B cell (primary cell): ENCODE measurements around the gene TTC39B. TPM values are rescaled to one million over a fixed set of nuclear protein-coding genes. Genes with fewer than 3 reads are reported as not detected.

Source experiments
- ATAC-seq: fragments of 200-7000 bp; cut with Tn5 transposase; one replicate; pipeline ENCODE4 v1.10.0; 2021; ENCODE audit warnings: low read depth, mild to moderate bottlenecking, moderate number of reproducible peaks, moderate library complexity
- CTCF ChIA-PET: fragments of 350-600 bp; sonication (Branson Sonifier 250); formaldehyde crosslinking; loops from one replicate; lab custom pipeline; 2021; ENCODE audit warnings: antibody characterized with exemption, inconsistent platforms; lab: Charles Lee
- POLR2A ChIA-PET: fragments of 350-600 bp; sonication (Branson Sonifier 250); formaldehyde crosslinking; loops from one replicate; lab custom pipeline; 2021; ENCODE audit warnings: antibody characterized with exemption; lab: Charles Lee
- DNase-seq: peaks from one replicate; pipeline ENCODE4 v3.0.0; 2013
- H2AFZ ChIP-seq: 2 replicates; pipeline ENCODE4 v1.6.1; 2012; ENCODE audit warnings: mild to moderate bottlenecking, low read depth, low read length; ENCODE audit not compliant: insufficient read depth, poor library complexity, severe bottlenecking
- H3K27ac ChIP-seq, 2 donors: 1 replicate in 1 of 2; 2 replicates in 1 of 2; pipeline ENCODE4 v1.5.1; 2012 to 2013; ENCODE audit warnings: low read length in 2 of 2, mild to moderate bottlenecking in 2 of 2, moderate library complexity in 1 of 2
- H3K27me3 ChIP-seq, 4 experiments: fragments of 200-600 bp in 1 of 4; sonication (generic) in 1 of 4; replicated peaks in 1 of 4; 1 replicate in 2 of 4; 2 replicates in 2 of 4; pipeline versions ENCODE4 v1.6.1 to v1.7.0; 2013 to 2016; ENCODE audit warnings: low read length in 3 of 4, mild to moderate bottlenecking in 2 of 4, mixed read lengths in 1 of 4, moderate library complexity in 1 of 4; ENCODE audit not compliant: insufficient read depth in 4 of 4, control insufficient read depth in 3 of 4; ENCODE audit errors: control extremely low read depth in 1 of 4
- H3K36me3 ChIP-seq, 2 experiments: replicated peaks in 1 of 2; 1 replicate in 1 of 2; 2 replicates in 1 of 2; pipeline versions ENCODE4 v1.6.1 to v1.7.1; 2013; ENCODE audit warnings: low read length in 1 of 2; ENCODE audit not compliant: insufficient read depth in 2 of 2, control insufficient read depth in 1 of 2; ENCODE audit errors: control extremely low read depth in 1 of 2, extremely low read depth in 1 of 2
- H3K4me1 ChIP-seq, 2 donors: fragments of 200-600 bp in 1 of 2; sonication (generic) in 1 of 2; 1 replicate in 1 of 2; 2 replicates in 1 of 2; pipeline versions ENCODE4 v1.5.1 to v1.6.1; 2013 to 2017; ENCODE audit warnings: low read length in 2 of 2; ENCODE audit not compliant: control insufficient read depth in 2 of 2, insufficient read depth in 2 of 2
- H3K4me2 ChIP-seq: replicated peaks from 2 replicates; pipeline ENCODE3; 2012; ENCODE audit warnings: mild to moderate bottlenecking, low read depth, low read length; ENCODE audit not compliant: poor library complexity, severe bottlenecking
- H3K4me3 ChIP-seq, 5 experiments: fragments of 200-600 bp in 1 of 5; sonication (generic) in 1 of 5; 1 replicate in 3 of 5; 2 replicates in 2 of 5; pipeline versions ENCODE4 v1.5.1 to v1.7.0; 2011 to 2016; ENCODE audit warnings: low read length in 4 of 5, mild to moderate bottlenecking in 4 of 5, low read depth in 2 of 5, control low read depth in 1 of 5, moderate library complexity in 1 of 5; ENCODE audit not compliant: insufficient read depth in 1 of 5; ENCODE audit errors: control extremely low read depth in 1 of 5, extremely low read depth in 1 of 5
- H3K79me2 ChIP-seq: fragments of 200-600 bp; sonication (generic); one replicate; pipeline ENCODE4 v1.6.0; 2016; ENCODE audit warnings: low read length; ENCODE audit not compliant: control insufficient read depth, insufficient read depth
- H3K9ac ChIP-seq: fragments of 200-600 bp; sonication (generic); 2 replicates; pipeline ENCODE4 v1.6.1; 2017; ENCODE audit warnings: mild to moderate bottlenecking, low read length, moderate library complexity
- H3K9me3 ChIP-seq, 3 donors: one replicate each; pipeline versions ENCODE4 v1.6.1 to v1.7.1; 2013; ENCODE audit warnings: low read length in 2 of 3; ENCODE audit not compliant: control insufficient read depth in 2 of 3, insufficient read depth in 1 of 3; ENCODE audit errors: control extremely low read depth in 1 of 3
- H4K20me1 ChIP-seq: 2 replicates; pipeline ENCODE4 v1.6.0; 2012; ENCODE audit warnings: mild to moderate bottlenecking, low read length; ENCODE audit not compliant: insufficient read depth, control insufficient read depth, poor library complexity, severe bottlenecking
- H3K27ac Mint-ChIP-seq: one replicate; pipeline ENCODE4 v1.8.0; 2021; ENCODE audit warnings: mixed read lengths
- H3K27me3 Mint-ChIP-seq: one replicate; pipeline ENCODE4 v1.8.0; 2021; ENCODE audit warnings: mixed read lengths
- H3K4me1 Mint-ChIP-seq: one replicate; pipeline ENCODE4 v1.8.0; 2021; ENCODE audit warnings: mixed read lengths
- H3K4me3 Mint-ChIP-seq: one replicate; pipeline ENCODE4 v1.8.0; 2021; ENCODE audit warnings: mixed read lengths
- H3K9me3 Mint-ChIP-seq: one replicate; pipeline ENCODE4 v1.8.0; 2022; ENCODE audit warnings: mixed read lengths; ENCODE audit not compliant: insufficient read depth
- EZH2 ChIP-seq: IDR thresholded peaks from 2 replicates; pipeline ENCODE4 v1.6.1; 2012; ENCODE audit warnings: borderline replicate concordance, low read depth, mild to moderate bottlenecking, moderate library complexity, low read length; ENCODE audit not compliant: insufficient read depth, poor library complexity, severe bottlenecking
- WGBS: methylation state at CpG from one replicate; pipeline ENCODE4 v1.1.5; 2013; ENCODE audit warnings: missing lambda C conversion rate; ENCODE audit not compliant: insufficient coverage; 5-methylcytosine and 5-hydroxymethylcytosine counted together
- intact Hi-C: fragments of 100-400 bp; cut with micrococcal nuclease; formaldehyde crosslinking; loops from one replicate; pipeline ENCODE4 v1.10.0; 2022
- polyA plus RNA-seq: library from polyadenylated mRNA; depleted of rRNA; stranded (reverse); fragments of >200 nt; gene quantifications from 2 replicates; pipeline ENCODE4 v1.2.3, GENCODE V29; 2012
- total RNA-seq, 2 donors: library from RNA; stranded (reverse); fragments of 120-200 nt in 1 of 2; gene quantifications; 1 replicate in 1 of 2; 2 replicates in 1 of 2; pipeline versions ENCODE4 v1.2.3 to v1.2.4, GENCODE V29; 2013 to 2022
- TF ChIP-seq, protein P1 (sequence below): fragments of 200-600 bp; IDR thresholded peaks from one replicate; pipeline ENCODE4 v1.8.0; 2022; ENCODE audit warnings: antibody characterized with exemption, mild to moderate bottlenecking

The TTC39B gene
- total and polyA plus RNA-seq, 2 donors (not counting 1 experiment from before 2014, with no cell fraction given): 2.0 to 3.6 TPM

DNA sequence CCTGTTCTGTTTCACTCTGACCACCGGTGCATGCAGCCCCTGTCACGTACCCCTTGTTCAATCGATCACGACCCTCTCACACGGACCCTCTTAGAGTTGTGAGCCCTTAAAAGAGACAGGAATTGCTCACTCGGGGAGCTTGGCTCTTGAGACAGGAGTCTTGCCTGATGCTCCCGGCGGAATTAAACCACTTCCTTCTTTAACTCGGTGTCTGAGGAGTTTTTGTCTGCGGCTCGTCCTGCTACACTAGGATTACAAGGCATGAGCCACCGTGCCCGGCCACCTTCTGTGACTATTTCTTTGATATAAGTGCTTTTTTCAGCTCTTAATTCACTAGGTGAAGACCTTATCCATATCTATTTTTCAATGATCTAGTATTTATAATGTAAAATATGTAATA, 167.5 kb downstream of the TTC39B start:
- TF ChIP-seq EZH2: no peak
- TF ChIP-seq, protein P1, sequence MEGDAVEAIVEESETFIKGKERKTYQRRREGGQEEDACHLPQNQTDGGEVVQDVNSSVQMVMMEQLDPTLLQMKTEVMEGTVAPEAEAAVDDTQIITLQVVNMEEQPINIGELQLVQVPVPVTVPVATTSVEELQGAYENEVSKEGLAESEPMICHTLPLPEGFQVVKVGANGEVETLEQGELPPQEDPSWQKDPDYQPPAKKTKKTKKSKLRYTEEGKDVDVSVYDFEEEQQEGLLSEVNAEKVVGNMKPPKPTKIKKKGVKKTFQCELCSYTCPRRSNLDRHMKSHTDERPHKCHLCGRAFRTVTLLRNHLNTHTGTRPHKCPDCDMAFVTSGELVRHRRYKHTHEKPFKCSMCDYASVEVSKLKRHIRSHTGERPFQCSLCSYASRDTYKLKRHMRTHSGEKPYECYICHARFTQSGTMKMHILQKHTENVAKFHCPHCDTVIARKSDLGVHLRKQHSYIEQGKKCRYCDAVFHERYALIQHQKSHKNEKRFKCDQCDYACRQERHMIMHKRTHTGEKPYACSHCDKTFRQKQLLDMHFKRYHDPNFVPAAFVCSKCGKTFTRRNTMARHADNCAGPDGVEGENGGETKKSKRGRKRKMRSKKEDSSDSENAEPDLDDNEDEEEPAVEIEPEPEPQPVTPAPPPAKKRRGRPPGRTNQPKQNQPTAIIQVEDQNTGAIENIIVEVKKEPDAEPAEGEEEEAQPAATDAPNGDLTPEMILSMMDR: no peak
- ChIA-PET POLR2A (no interaction called here), CTCF (no interaction called here)
- intact Hi-C loops: no loop called here
- no peak for ATAC-seq
- Histone ChIP-seq H3K79me2 (no peaks in the 10 kb centered on the region), H3K27ac (no peak overlapping the region), H2AFZ (no peak overlapping the region), H3K36me3 (no peaks in the 10 kb centered on the region), H3K4me3 (no peak overlapping the region), H3K9ac (no peak overlapping the region), H3K4me1 (peaks cover 0 to 3% of the 10 kb centered on the region in 2 donors), H3K4me2 (no peak overlapping the region), H3K9me3 (no peaks in the 10 kb centered on the region), H3K27me3 (peaks cover 0 to 5% (median 0%) of the 10 kb centered on the region in 4 experiments), H4K20me1 (no peaks in the 10 kb centered on the region)
- 71% methylated on average over 9 of the region's 13 CpGs for WGBS
- Mint-ChIP-seq H3K4me1 (no peaks in the 10 kb centered on the region), H3K4me3 (no peak overlapping the region), H3K27me3 (peaks cover 7% of the 10 kb centered on the region), H3K9me3 (no peaks in the 10 kb centered on the region), H3K27ac (no peak overlapping the region)
- no peak for DNase-seq

DNA sequence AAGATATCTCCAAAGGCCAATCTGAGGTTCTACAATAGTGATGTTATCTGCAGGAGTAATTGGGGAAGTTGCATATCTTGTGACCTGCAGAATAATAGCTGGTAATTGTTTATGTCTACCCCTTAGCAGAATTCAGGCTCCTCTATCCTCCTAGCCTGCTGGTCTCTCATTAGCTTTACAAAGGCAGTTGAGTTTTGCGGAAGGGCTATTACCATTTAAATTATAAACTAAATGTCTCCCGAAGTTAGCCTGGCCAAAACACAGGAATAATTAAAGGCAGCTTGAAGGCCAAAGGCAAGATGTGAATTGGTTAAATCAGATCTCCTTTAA, 168.7 kb downstream of the TTC39B start:
- ATAC-seq: no peak
- no peak overlapping the region for H3K27ac Mint-ChIP-seq

More for the DNA sequence above, 168.7 kb downstream of the TTC39B start:
- H3K27me3 Mint-ChIP-seq: peaks cover 7% of the 10 kb centered on the region
- no peaks in the 10 kb centered on the region for H3K79me2 ChIP-seq
- H3K9me3 ChIP-seq: no peaks in the 10 kb centered on the region
- ChIA-PET CTCF (interaction anchor here (0.7 kb wide), 1 partner anchor 24 kb away, joined by 3 read pairs; no protein-coding TSS in a partner anchor), POLR2A (no interaction called here)
- H3K9ac ChIP-seq: no peak overlapping the region
- H3K4me3 ChIP-seq: no peak overlapping the region
- H3K27ac ChIP-seq: no peak overlapping the region
- no CpG with 5 or more reads among the region's 2 CpGs for WGBS
- intact Hi-C loops: no loop called here
- no peaks in the 10 kb centered on the region for H3K4me1 Mint-ChIP-seq
- no peaks in the 10 kb centered on the region for H4K20me1 ChIP-seq
- no peak overlapping the region for H3K4me2 ChIP-seq
- no peak overlapping the region for H3K4me3 Mint-ChIP-seq
- no peaks in the 10 kb centered on the region for H3K9me3 Mint-ChIP-seq
- no peak for TF ChIP-seq EZH2
- TF ChIP-seq, protein P1: no peak
- DNase-seq: no peak
- H2AFZ ChIP-seq: no peak overlapping the region
- H3K4me1 ChIP-seq: peaks cover 0 to 3% of the 10 kb centered on the region in 2 donors
- H3K36me3 ChIP-seq: no peaks in the 10 kb centered on the region
- H3K27me3 ChIP-seq: peaks cover 0 to 5% (median 0%) of the 10 kb centered on the region in 4 experiments
